Fibroblast of lung (primary cell): Measurements from ENCODE around the gene MUC6. TPM values are rescaled to one million over a fixed set of nuclear protein-coding genes. Genes with fewer than 3 reads are reported as not detected.
A peak's percentile ranks its signal among the peaks of the same experiment; 100 is the strongest.

ENCODE experiments used
- DNase-seq, 2 donors: peaks; one replicate each; pipeline versions ENCODE4 v3.0.0 to v3.0.0-alpha.2; 2010; ENCODE audit warnings: low read depth in 2 of 2
- H2AFZ ChIP-seq: 2 replicates; pipeline ENCODE4 v1.5.1; 2012; ENCODE audit warnings: low read length, control low read depth, inconsistent platforms
- H3K27ac ChIP-seq: 2 replicates; pipeline ENCODE4 v1.5.1; 2011; ENCODE audit warnings: low read length, control low read depth; ENCODE audit not compliant: insufficient read depth
- H3K27me3 ChIP-seq: 2 replicates; pipeline ENCODE4 v1.5.1; 2011; ENCODE audit warnings: mild to moderate bottlenecking, low read length; ENCODE audit not compliant: control insufficient read depth, insufficient read depth
- H3K36me3 ChIP-seq: 2 replicates; pipeline ENCODE4 v1.5.1; 2011; ENCODE audit warnings: low read length; ENCODE audit not compliant: control insufficient read depth, insufficient read depth
- H3K4me1 ChIP-seq: 2 replicates; pipeline ENCODE4 v1.5.1; 2011; ENCODE audit warnings: low read length; ENCODE audit not compliant: control insufficient read depth, insufficient read depth; ENCODE audit errors: extremely low read depth
- H3K4me2 ChIP-seq: 2 replicates; pipeline ENCODE4 v1.5.1; 2011; ENCODE audit warnings: low read length, control low read depth; ENCODE audit not compliant: insufficient read depth; ENCODE audit errors: extremely low read depth
- H3K4me3 ChIP-seq, 4 experiments: fragments of 200-600 bp in 1 of 4; sonication (generic) in 1 of 4; replicated peaks in 1 of 4; 2 replicates each; pipeline ENCODE4 v1.5.1; 2011 to 2016; ENCODE audit warnings: low read length in 4 of 4, low read depth in 3 of 4, mild to moderate bottlenecking in 3 of 4, control low read depth in 2 of 4, inconsistent platforms in 1 of 4, mixed read lengths in 1 of 4; ENCODE audit not compliant: insufficient read depth in 1 of 4; ENCODE audit errors: control extremely low read depth in 1 of 4
- H3K79me2 ChIP-seq: 2 replicates; pipeline ENCODE4 v1.5.1; 2012; ENCODE audit warnings: mild to moderate bottlenecking, low read length, inconsistent platforms; ENCODE audit not compliant: control insufficient read depth, insufficient read depth
- H3K9ac ChIP-seq: 2 replicates; pipeline ENCODE4 v1.5.1; 2011; ENCODE audit warnings: mild to moderate bottlenecking, low read length, control low read depth; ENCODE audit not compliant: insufficient read depth
- H3K9me3 ChIP-seq: 2 replicates; pipeline ENCODE4 v1.5.1; 2012; ENCODE audit warnings: low read depth, low read length; ENCODE audit not compliant: control insufficient read depth, insufficient read depth
- H4K20me1 ChIP-seq: 2 replicates; pipeline ENCODE4 v1.5.1; 2011; ENCODE audit warnings: low read length; ENCODE audit not compliant: control insufficient read depth, insufficient read depth; ENCODE audit errors: extremely low read depth
- EZH2 ChIP-seq: IDR thresholded peaks from 2 replicates; pipeline ENCODE4 v1.5.1; 2012; ENCODE audit warnings: low read length, control low read depth, mild to moderate bottlenecking; ENCODE audit errors: missing control alignments
- polyA plus RNA-seq, 2 donors: library from polyadenylated mRNA; depleted of rRNA in 1 of 2; stranded (reverse) in 1 of 2; unstranded in 1 of 2; fragments of >200 nt; gene quantifications; 2 replicates each; pipeline ENCODE4 v1.2.1, GENCODE V29; 2011 to 2012; ENCODE audit warnings: missing spikeins in 1 of 2
- total RNA-seq: library from RNA; depleted of rRNA; stranded (reverse); fragments of >200 nt; gene quantifications from 2 replicates; pipeline ENCODE4 v1.2.1, GENCODE V29; 2014
- TF ChIP-seq, protein P1 (sequence below), 2 donors: IDR thresholded peaks in 1 of 2; conservative IDR thresholded peaks in 1 of 2; 1 replicate in 1 of 2; 2 replicates in 1 of 2; pipeline ENCODE4 v1.5.1; 2011 to 2012; ENCODE audit warnings: low read length in 2 of 2, control low read depth in 1 of 2, inconsistent platforms in 1 of 2, low read depth in 1 of 2, mild to moderate bottlenecking in 1 of 2

The MUC6 gene
- total and polyA plus RNA-seq, 2 donors (not counting 1 experiment from before 2014, with no cell fraction given) = not detected

DNA sequence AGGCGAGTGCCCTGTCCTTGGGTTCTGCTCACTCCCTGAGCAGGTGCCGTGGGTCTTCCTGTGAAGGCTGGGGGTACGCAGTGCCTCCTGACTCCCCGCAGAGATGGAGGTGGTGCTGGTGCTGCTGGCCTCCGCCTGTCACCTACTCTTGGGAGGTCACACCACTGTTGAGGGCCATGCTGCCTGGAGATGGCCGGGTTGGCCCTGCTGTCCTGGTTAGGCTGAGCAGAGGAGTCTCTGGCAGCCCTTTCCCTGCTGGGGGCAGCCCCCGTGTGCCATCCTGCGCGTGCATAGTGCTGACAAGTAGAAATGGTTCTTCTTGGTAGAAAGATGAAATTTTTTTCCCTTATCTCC is 49.6 kb downstream of the MUC6 start:
- Histone ChIP-seq H3K79me2 (no peaks in the 10 kb centered on the region), H3K4me3 (no peak overlapping the region), H3K27ac (no peak overlapping the region), H3K4me1 (no peaks in the 10 kb centered on the region), H3K27me3 (no peaks in the 10 kb centered on the region), H3K4me2 (no peak overlapping the region), H3K36me3 (peaks cover 16% of the 10 kb centered on the region), H3K9me3 (no peaks in the 10 kb centered on the region), H2AFZ (no peak overlapping the region), H3K9ac (no peak overlapping the region), H4K20me1 (no peaks in the 10 kb centered on the region)
- TF ChIP-seq EZH2 = no peak
- TF ChIP-seq, protein P1, sequence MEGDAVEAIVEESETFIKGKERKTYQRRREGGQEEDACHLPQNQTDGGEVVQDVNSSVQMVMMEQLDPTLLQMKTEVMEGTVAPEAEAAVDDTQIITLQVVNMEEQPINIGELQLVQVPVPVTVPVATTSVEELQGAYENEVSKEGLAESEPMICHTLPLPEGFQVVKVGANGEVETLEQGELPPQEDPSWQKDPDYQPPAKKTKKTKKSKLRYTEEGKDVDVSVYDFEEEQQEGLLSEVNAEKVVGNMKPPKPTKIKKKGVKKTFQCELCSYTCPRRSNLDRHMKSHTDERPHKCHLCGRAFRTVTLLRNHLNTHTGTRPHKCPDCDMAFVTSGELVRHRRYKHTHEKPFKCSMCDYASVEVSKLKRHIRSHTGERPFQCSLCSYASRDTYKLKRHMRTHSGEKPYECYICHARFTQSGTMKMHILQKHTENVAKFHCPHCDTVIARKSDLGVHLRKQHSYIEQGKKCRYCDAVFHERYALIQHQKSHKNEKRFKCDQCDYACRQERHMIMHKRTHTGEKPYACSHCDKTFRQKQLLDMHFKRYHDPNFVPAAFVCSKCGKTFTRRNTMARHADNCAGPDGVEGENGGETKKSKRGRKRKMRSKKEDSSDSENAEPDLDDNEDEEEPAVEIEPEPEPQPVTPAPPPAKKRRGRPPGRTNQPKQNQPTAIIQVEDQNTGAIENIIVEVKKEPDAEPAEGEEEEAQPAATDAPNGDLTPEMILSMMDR (conservative IDR thresholded peaks at IDR 0.05 in 1 of 2, IDR thresholded peaks at IDR 0.05 in 1 of 2; ENCODE audit: low read depth in 1 of 2, low read length in 2 of 2) = no peak
- no peak for DNase-seq

DNA sequence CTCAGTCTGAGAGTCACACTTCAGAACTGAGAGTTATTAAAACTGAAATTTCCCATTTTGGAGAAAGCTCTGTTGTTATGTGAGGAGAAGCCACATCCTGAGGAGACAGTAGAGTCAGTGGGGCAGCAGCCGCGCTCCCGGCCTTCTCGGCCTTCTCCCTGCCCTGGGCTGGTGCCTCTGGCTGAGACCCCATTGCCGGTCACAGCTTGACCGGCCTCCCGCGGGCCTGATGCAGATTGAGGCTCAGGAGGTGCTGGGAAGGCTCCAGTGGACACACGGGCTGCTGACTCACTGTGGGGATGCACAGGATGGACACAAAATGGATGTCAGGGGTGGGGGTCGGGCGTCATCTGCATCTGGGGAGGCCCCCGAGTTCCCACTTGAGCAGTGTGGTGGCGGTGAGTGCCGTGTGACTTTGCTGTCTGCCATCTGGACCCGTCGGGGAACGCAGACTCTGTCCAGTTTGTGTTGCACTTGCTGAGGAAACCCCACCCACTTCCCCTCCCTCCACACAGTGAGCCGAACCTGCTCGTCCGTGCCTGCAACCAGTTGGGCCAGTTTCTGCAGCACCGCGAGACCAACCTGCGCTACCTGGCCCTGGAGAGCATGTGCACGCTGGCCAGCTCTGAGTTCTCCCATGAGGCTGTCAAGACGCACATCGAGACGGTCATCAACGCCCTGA is 50.1 kb downstream of the MUC6 start:
- no peak overlapping the region for H3K9ac ChIP-seq

DNA sequence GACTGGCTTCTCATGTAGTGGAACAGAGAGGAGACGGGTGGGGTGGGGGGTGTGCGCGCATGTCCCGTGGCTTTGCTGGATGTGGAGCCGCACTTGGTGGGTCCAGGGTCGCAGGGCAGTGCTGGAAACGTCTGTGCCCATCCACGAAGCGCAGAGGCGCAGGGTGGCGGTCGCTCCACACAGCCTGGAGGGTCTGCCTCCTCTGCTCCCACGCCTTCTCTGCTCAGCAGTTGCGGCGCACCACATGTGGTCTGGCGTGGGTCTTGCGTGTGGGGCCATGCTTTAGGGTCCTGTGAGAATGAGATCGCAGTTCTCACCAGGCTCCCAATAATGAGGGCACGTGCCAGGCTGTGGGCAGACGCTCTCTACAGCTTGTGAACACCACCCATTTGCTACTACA is 50.7 kb downstream of the MUC6 start:
- Histone ChIP-seq H3K4me3 (no peak overlapping the region), H3K27me3 (no peaks in the 10 kb centered on the region), H3K9ac (peak overlapping the region; percentile 7), H3K4me1 (no peaks in the 10 kb centered on the region), H2AFZ (no peak overlapping the region), H3K36me3 (peaks cover 18% of the 10 kb centered on the region), H3K79me2 (no peaks in the 10 kb centered on the region), H4K20me1 (no peaks in the 10 kb centered on the region), H3K4me2 (no peak overlapping the region), H3K27ac (no peak overlapping the region), H3K9me3 (no peaks in the 10 kb centered on the region)
- no peak for TF ChIP-seq EZH2
- DNase-seq = no peak

More for the DNA sequence above, 50.1 kb downstream of the MUC6 start:
- no peak for DNase-seq
- Histone ChIP-seq H3K9me3 (no peaks in the 10 kb centered on the region), H2AFZ (no peak overlapping the region), H4K20me1 (no peaks in the 10 kb centered on the region), H3K4me2 (no peak overlapping the region), H3K4me1 (no peaks in the 10 kb centered on the region), H3K79me2 (no peaks in the 10 kb centered on the region), H3K4me3 (no peak overlapping the region), H3K36me3 (peaks cover 17% of the 10 kb centered on the region), H3K27me3 (no peaks in the 10 kb centered on the region), H3K27ac (no peak overlapping the region)
- no peak for TF ChIP-seq EZH2
- TF ChIP-seq, protein P1 (conservative IDR thresholded peaks at IDR 0.05 in 1 of 2, IDR thresholded peaks at IDR 0.05 in 1 of 2; ENCODE audit: low read depth in 1 of 2, low read length in 2 of 2) = no peak
